Subcutaneous abdominal adipose tissue (tissue), 5 donors: ENCODE results near the gene TMPRSS7.
"Not testable (repeated sequence)": the region's sequence is repeated elsewhere in the genome, so short reads cannot be mapped to it uniquely, and the experiment has no call there.

ENCODE experiments used
- H3K27ac ChIP-seq: one replicate; pipeline ENCODE4 v1.7.0; 2013; ENCODE audit warnings: low read depth, mild to moderate bottlenecking, inconsistent platforms, low read length, moderate library complexity
- H3K27me3 ChIP-seq, 5 donors: one replicate each; pipeline ENCODE4 v1.7.0; 2013; ENCODE audit warnings: low read length in 5 of 5, inconsistent platforms in 1 of 5; ENCODE audit not compliant: control insufficient read depth in 5 of 5, insufficient read depth in 4 of 5
- H3K36me3 ChIP-seq, 5 donors: one replicate each; pipeline ENCODE4 v1.7.0; 2013; ENCODE audit warnings: low read length in 5 of 5; ENCODE audit not compliant: control insufficient read depth in 5 of 5, insufficient read depth in 5 of 5
- H3K4me1 ChIP-seq, 5 donors: one replicate each; pipeline ENCODE4 v1.7.0; 2013; ENCODE audit warnings: low read length in 5 of 5, mild to moderate bottlenecking in 3 of 5, moderate library complexity in 1 of 5; ENCODE audit not compliant: control insufficient read depth in 5 of 5, insufficient read depth in 5 of 5
- H3K4me3 ChIP-seq, 5 donors: one replicate each; pipeline ENCODE4 v1.7.0; 2013; ENCODE audit warnings: low read length in 5 of 5, low read depth in 1 of 5
- H3K9ac ChIP-seq, 5 donors: one replicate each; pipeline ENCODE4 v1.7.0; 2013; ENCODE audit warnings: low read length in 5 of 5, mild to moderate bottlenecking in 4 of 5, moderate library complexity in 3 of 5
- H3K9me3 ChIP-seq, 5 donors: one replicate each; pipeline ENCODE4 v1.7.0; 2013; ENCODE audit warnings: low read length in 5 of 5; ENCODE audit not compliant: control insufficient read depth in 5 of 5
- donor health status: healthy.
- donor health status: healthy.
- donor health status: healthy.
- donor health status: healthy.
- donor health status: healthy.

The TMPRSS7 gene

GRCh38 chr3:112053229-112053628 lies 18.7 kb downstream of the TMPRSS7 start:
- Histone ChIP-seq H3K27me3 (peaks cover 0 to 4% (median 0%) of the 10 kb centered on the region in 5 donors), H3K4me1 (no peaks in the 10 kb centered on the region), H3K4me3 (no peak overlapping the region), H3K9me3 (no peaks in the 10 kb centered on the region), H3K9ac (no peak overlapping the region), H3K27ac (no peak overlapping the region), H3K36me3 (no peaks in the 10 kb centered on the region)

- Histone ChIP-seq H3K27me3 (peaks cover 0 to 4% (median 0%) of the 10 kb centered on the region in 5 donors), H3K36me3 (no peaks in the 10 kb centered on the region), H3K9ac (no peak overlapping the region), H3K27ac (no peak overlapping the region), H3K4me1 (peaks cover 0 to 3% (median 0%) of the 10 kb centered on the region in 5 donors), H3K9me3 (no peaks in the 10 kb centered on the region), H3K4me3 (no peak overlapping the region)
These were observed 22.0 kb downstream of the TMPRSS7 start for GRCh38 chr3:112056451-112056929.

GRCh38 chr3:112059497-112059896 lies 25.0 kb downstream of the TMPRSS7 start:
- H3K9me3 ChIP-seq = no peaks in the 10 kb centered on the region
- no peak overlapping the region for H3K27ac ChIP-seq
- H3K9ac ChIP-seq = no peak overlapping the region
- H3K4me3 ChIP-seq = no peak overlapping the region
- peaks cover 0 to 3% (median 0%) of the 10 kb centered on the region in 5 donors for H3K27me3 ChIP-seq
- peaks cover 0 to 3% (median 0%) of the 10 kb centered on the region in 5 donors for H3K4me1 ChIP-seq
- H3K36me3 ChIP-seq = no peaks in the 10 kb centered on the region

GRCh38 chr3:112061152-112061551 lies 26.6 kb downstream of the TMPRSS7 start:
- Histone ChIP-seq H3K36me3 (no peaks in the 10 kb centered on the region), H3K9ac (no peak overlapping the region), H3K27ac (no peak overlapping the region), H3K27me3 (peaks cover 0 to 3% (median 0%) of the 10 kb centered on the region in 5 donors), H3K4me3 (no peak overlapping the region), H3K9me3 (no peaks in the 10 kb centered on the region), H3K4me1 (peaks cover 0 to 3% (median 0%) of the 10 kb centered on the region in 5 donors)

- not testable (repeated sequence) for H3K9ac ChIP-seq, H3K9me3 ChIP-seq, H3K4me1 ChIP-seq, H3K27me3 ChIP-seq, H3K27ac ChIP-seq, H3K4me3 ChIP-seq, H3K36me3 ChIP-seq
These were observed 38.0 kb downstream of the TMPRSS7 start for GRCh38 chr3:112072387-112073060.

- no peak overlapping the region for H3K27ac ChIP-seq
- peaks cover 0 to 7% (median 0%) of the 10 kb centered on the region in 5 donors for H3K27me3 ChIP-seq
- no peaks in the 10 kb centered on the region for H3K4me1 ChIP-seq
- H3K9ac ChIP-seq = no peak overlapping the region
- H3K9me3 ChIP-seq = no peaks in the 10 kb centered on the region
- H3K36me3 ChIP-seq = no peaks in the 10 kb centered on the region
- no peak overlapping the region for H3K4me3 ChIP-seq
These were observed 39.5 kb downstream of the TMPRSS7 start for GRCh38 chr3:112074006-112074405.

GRCh38 chr3:112074616-112075497 lies 40.3 kb downstream of the TMPRSS7 start:
- Histone ChIP-seq H3K4me1 (no peaks in the 10 kb centered on the region), H3K36me3 (no peaks in the 10 kb centered on the region), H3K4me3 (no peak overlapping the region), H3K27ac (no peak overlapping the region), H3K9ac (no peak overlapping the region), H3K9me3 (no peaks in the 10 kb centered on the region), H3K27me3 (peaks cover 0 to 7% (median 0%) of the 10 kb centered on the region in 5 donors)

- H3K27ac ChIP-seq = no peak overlapping the region
- H3K27me3 ChIP-seq = peaks cover 0 to 7% (median 0%) of the 10 kb centered on the region in 5 donors
- no peaks in the 10 kb centered on the region for H3K4me1 ChIP-seq
- H3K9ac ChIP-seq = no peak overlapping the region
- H3K9me3 ChIP-seq = no peaks in the 10 kb centered on the region
- H3K36me3 ChIP-seq = no peaks in the 10 kb centered on the region
- no peak overlapping the region for H3K4me3 ChIP-seq
These were observed 43.9 kb downstream of the TMPRSS7 start for GRCh38 chr3:112078125-112079083.

- Histone ChIP-seq H3K9ac (no peak overlapping the region), H3K4me3 (no peak overlapping the region), H3K36me3 (no peaks in the 10 kb centered on the region), H3K9me3 (no peaks in the 10 kb centered on the region), H3K4me1 (peaks cover 1 to 17% (median 11%) of the 10 kb centered on the region in 5 donors), H3K27ac (no peak overlapping the region), H3K27me3 (peaks cover 0 to 5% (median 0%) of the 10 kb centered on the region in 5 donors)
These were observed 48.7 kb downstream of the TMPRSS7 start for GRCh38 chr3:112083239-112083638.
